ENCODE measurements around the gene SUPT6H.

SUPT6H gene

GRCh38 chr17:28693869-28694268, 31.9 kb downstream of the SUPT6H start:
- Histone ChIP-seq H3K4me3 (ENCODE audit: low read depth, low read length) (no peak overlapping the region), H3K4me1 (ENCODE audit: control insufficient read depth, insufficient read depth, low read length) (no peaks in the 10 kb centered on the region), H3K9me3 (ENCODE audit: control insufficient read depth, insufficient read depth, low read depth, low read length) (no peaks in the 10 kb centered on the region), H3K27ac (ENCODE audit: extremely low read depth, low read depth, low read length) (no peak overlapping the region), H3K36me3 (ENCODE audit: control insufficient read depth in 2 of 2, insufficient read depth in 1 of 2, low read length in 2 of 2) (peaks cover 73 to 97% of the 10 kb centered on the region in 2 experiments)
- ChIA-PET POLR2A (interaction anchor here (0.6 to 4.1 kb wide), 4 partner anchors 13 to 86 kb away, joined by 3 to 10 read pairs (median 6); partner anchors contain the start of gene RPL23A), CTCF (interaction anchor here (0.6 to 1.5 kb wide), 4 partner anchors 19 to 47 kb away, joined by 3 to 6 read pairs (median 4); partner anchors contain the start of gene TLCD1)
- TF ChIP-seq ZNF324 (tag by site-specific recombination; IDR thresholded peaks at IDR 0.05), result no peak
- no peak for TF ChIP-seq SP2 (tag by site-specific recombination; IDR thresholded peaks at IDR 0.05)
- TF ChIP-seq BCL11B (tag by site-specific recombination; IDR thresholded peaks at IDR 0.05; ENCODE audit: low read depth), result no peak
- TF ChIP-seq ZNF138 (tag by site-specific recombination; IDR thresholded peaks at IDR 0.05; ENCODE audit: borderline replicate concordance), result no peak
- TF ChIP-seq BCL11A (tag by site-specific recombination; IDR thresholded peaks at IDR 0.05; ENCODE audit: low read depth), result no peak

- no peak overlapping the region for H3K4me3 ChIP-seq (ENCODE audit: low read depth, low read length)
- no peaks in the 10 kb centered on the region for H3K9me3 ChIP-seq (ENCODE audit: control insufficient read depth, insufficient read depth, low read depth, low read length)
- H3K27ac ChIP-seq (ENCODE audit: extremely low read depth, low read depth, low read length), result no peak overlapping the region
- TF ChIP-seq ZFP41 (tag by site-specific recombination; IDR thresholded peaks at IDR 0.05; ENCODE audit: borderline replicate concordance) (no peak), ZBTB20 (tag by site-specific recombination; IDR thresholded peaks at IDR 0.05) (no peak), ZNF600 (tag by site-specific recombination; IDR thresholded peaks at IDR 0.05) (0 out of 2 replicates have a peak, but pooled peaks have one; percentile 46), ZNF621 (tag by site-specific recombination; IDR thresholded peaks at IDR 0.05) (no peak), ZFP69B (tag by site-specific recombination; IDR thresholded peaks at IDR 0.05) (no peak)
- ChIA-PET POLR2A (interaction anchor here (1.0 kb wide), 1 partner anchor 13 kb away, joined by 3 read pairs; the partner anchor contains the start of gene PROCA1), CTCF (interaction anchor here (0.8 kb wide), 1 partner anchor 51 kb away, joined by 5 read pairs; no protein-coding TSS in a partner anchor)
- no peaks in the 10 kb centered on the region for H3K4me1 ChIP-seq (ENCODE audit: control insufficient read depth, insufficient read depth, low read length)
- peaks cover 39 to 100% of the 10 kb centered on the region in 2 experiments for H3K36me3 ChIP-seq (ENCODE audit: control insufficient read depth in 2 of 2, insufficient read depth in 1 of 2, low read length in 2 of 2)
These were observed 36.4 kb downstream of the SUPT6H start for GRCh38 chr17:28698253-28698941.

- Histone ChIP-seq H3K27ac (ENCODE audit: extremely low read depth, low read depth, low read length) (no peak overlapping the region), H3K4me1 (ENCODE audit: control insufficient read depth, insufficient read depth, low read length) (no peaks in the 10 kb centered on the region), H3K9me3 (ENCODE audit: control insufficient read depth, insufficient read depth, low read depth, low read length) (no peaks in the 10 kb centered on the region), H3K4me3 (ENCODE audit: low read depth, low read length) (no peak overlapping the region), H3K36me3 (ENCODE audit: control insufficient read depth in 2 of 2, insufficient read depth in 1 of 2, low read length in 2 of 2) (peaks cover 28 to 98% of the 10 kb centered on the region in 2 experiments)
- ChIA-PET CTCF (interaction anchor here (0.5 to 0.7 kb wide), 3 partner anchors 142 to 1416 kb away, joined by 3 read pairs; partner anchors contain the start of gene FAM222B), POLR2A (interaction anchor here (2.6 kb wide), 1 partner anchor 11 kb away, joined by 17 read pairs; the partner anchor contains the start of gene PROCA1)
- TF ChIP-seq KLF9 (tag by site-specific recombination; IDR thresholded peaks at IDR 0.05; ENCODE audit: low read depth) (no peak), ZBTB17 (tag by site-specific recombination; IDR thresholded peaks at IDR 0.05) (no peak), ZNF23 (tag by site-specific recombination; IDR thresholded peaks at IDR 0.05; ENCODE audit: borderline replicate concordance) (no peak), MEIS1 (CRISPR knock-in tag; IDR thresholded peaks at IDR 0.05; ENCODE audit: borderline replicate concordance) (no peak), ZNF398 (tag by site-specific recombination; IDR thresholded peaks at IDR 0.05) (no peak), GLIS2 (tag by site-specific recombination; IDR thresholded peaks at IDR 0.05) (no peak), ZNF280C (tag by site-specific recombination; IDR thresholded peaks at IDR 0.05) (no peak), FEZF1 (tag by site-specific recombination; IDR thresholded peaks at IDR 0.05) (no peak), ZNF558 (tag by site-specific recombination; IDR thresholded peaks at IDR 0.05) (no peak), ZSCAN5A (tag by site-specific recombination; IDR thresholded peaks at IDR 0.05) (no peak), BCL6B (tag by site-specific recombination; IDR thresholded peaks at IDR 0.05) (no peak), ZNF184 (tag by site-specific recombination; IDR thresholded peaks at IDR 0.05) (no peak), ZNF266 (tag by site-specific recombination; IDR thresholded peaks at IDR 0.05; ENCODE audit: low read depth) (no peak), ZNF354C (tag by site-specific recombination; IDR thresholded peaks at IDR 0.05; ENCODE audit: borderline replicate concordance, low read depth) (no peak), MZF1 (tag by site-specific recombination; IDR thresholded peaks at IDR 0.05; ENCODE audit: borderline replicate concordance) (no peak)
These were observed 38.3 kb downstream of the SUPT6H start for GRCh38 chr17:28700278-28700677.
